ENCODE measurements around the gene PRDM10.

DNA sequence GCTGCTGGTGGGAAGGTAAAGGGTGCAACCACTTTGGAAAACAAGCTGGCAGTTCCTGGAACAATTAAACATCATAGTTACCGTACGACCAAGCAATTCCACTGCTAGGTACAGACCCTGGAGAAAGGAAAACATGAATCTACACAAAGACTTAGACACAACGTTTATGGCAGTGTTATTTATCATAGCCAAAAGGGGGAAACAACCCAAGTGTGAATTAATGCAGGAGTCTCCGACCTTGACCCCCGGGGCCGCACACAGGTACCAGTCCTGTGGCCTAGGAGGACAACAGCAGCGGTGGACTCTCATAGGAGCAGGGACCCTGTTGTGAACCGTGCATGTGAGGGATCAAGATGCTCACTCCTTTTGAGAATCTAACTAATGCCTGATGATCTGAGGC, 22.5 kb downstream of the PRDM10 start:
- TF ChIP-seq, protein P1, sequence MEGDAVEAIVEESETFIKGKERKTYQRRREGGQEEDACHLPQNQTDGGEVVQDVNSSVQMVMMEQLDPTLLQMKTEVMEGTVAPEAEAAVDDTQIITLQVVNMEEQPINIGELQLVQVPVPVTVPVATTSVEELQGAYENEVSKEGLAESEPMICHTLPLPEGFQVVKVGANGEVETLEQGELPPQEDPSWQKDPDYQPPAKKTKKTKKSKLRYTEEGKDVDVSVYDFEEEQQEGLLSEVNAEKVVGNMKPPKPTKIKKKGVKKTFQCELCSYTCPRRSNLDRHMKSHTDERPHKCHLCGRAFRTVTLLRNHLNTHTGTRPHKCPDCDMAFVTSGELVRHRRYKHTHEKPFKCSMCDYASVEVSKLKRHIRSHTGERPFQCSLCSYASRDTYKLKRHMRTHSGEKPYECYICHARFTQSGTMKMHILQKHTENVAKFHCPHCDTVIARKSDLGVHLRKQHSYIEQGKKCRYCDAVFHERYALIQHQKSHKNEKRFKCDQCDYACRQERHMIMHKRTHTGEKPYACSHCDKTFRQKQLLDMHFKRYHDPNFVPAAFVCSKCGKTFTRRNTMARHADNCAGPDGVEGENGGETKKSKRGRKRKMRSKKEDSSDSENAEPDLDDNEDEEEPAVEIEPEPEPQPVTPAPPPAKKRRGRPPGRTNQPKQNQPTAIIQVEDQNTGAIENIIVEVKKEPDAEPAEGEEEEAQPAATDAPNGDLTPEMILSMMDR (IDR thresholded peaks at IDR 0.05; ENCODE audit: borderline replicate concordance, extremely low read depth, low read length, poor library complexity, severe bottlenecking) = no peak
- no peak for TF ChIP-seq EZH2 (IDR thresholded peaks at IDR 0.05; ENCODE audit: borderline replicate concordance, low read depth, low read length, severe bottlenecking)
